Panc1 (cell line): ENCODE measurements around the gene EPHB6.

ENCODE experiments used
- POLR2AphosphoS5 ChIP-seq: IDR thresholded peaks from 2 replicates; pipeline ENCODE4 v1.6.1; 2012; ENCODE audit warnings: mild to moderate bottlenecking, low read depth, low read length, moderate library complexity
- SIN3A ChIP-seq: IDR thresholded peaks from 2 replicates; pipeline ENCODE4 v1.6.1; 2012; ENCODE audit warnings: low read depth, mild to moderate bottlenecking, low read length, moderate library complexity, borderline replicate concordance; ENCODE audit not compliant: insufficient read depth
- TF ChIP-seq, protein P1 (sequence below): fragments of 450-650 bp; IDR thresholded peaks from 2 replicates; pipeline ENCODE4 v1.5.1; 2017; ENCODE audit warnings: mild to moderate bottlenecking
- TF ChIP-seq, protein P2 (sequence below), 2 experiments: IDR thresholded peaks; 2 replicates each; pipeline ENCODE4 v1.6.1; 2011 to 2012; ENCODE audit warnings: low read depth in 2 of 2, control low read depth in 1 of 2, low read length in 1 of 2, mild to moderate bottlenecking in 1 of 2, moderate library complexity in 1 of 2; ENCODE audit not compliant: insufficient read depth in 1 of 2

DNA sequence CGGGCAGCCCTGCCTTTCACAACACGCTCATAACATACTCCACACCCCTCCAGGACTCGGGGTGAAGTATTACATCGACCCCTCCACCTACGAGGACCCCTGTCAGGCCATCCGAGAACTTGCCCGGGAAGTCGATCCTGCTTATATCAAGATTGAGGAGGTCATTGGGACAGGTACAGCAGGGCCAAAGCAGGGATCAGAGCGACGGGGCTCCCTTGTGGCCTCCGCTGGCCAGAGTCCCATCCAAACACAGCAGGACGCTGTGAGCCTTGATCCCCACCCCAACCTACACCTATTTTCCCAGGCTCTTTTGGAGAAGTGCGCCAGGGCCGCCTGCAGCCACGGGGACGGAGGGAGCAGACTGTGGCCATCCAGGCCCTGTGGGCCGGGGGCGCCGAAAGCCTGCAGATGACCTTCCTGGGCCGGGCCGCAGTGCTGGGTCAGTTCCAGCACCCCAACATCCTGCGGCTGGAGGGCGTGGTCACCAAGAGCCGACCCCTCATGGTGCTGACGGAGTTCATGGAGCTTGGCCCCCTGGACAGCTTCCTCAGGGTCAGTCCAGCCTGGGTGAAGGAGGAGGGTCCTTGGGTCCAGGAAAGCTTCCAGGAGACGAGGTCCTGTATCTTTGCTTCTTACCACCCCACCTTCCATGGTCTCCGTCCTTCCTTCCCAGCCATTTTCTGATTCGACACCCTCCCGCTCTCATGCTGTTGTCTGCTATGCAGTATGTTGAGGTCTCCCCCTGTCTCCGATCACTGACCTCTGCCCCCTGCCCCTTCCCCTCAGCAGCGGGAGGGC, 13.5 kb downstream of the EPHB6 start:
- TF ChIP-seq POLR2AphosphoS5 (no peak), SIN3A (no peak)
- TF ChIP-seq, protein P1, sequence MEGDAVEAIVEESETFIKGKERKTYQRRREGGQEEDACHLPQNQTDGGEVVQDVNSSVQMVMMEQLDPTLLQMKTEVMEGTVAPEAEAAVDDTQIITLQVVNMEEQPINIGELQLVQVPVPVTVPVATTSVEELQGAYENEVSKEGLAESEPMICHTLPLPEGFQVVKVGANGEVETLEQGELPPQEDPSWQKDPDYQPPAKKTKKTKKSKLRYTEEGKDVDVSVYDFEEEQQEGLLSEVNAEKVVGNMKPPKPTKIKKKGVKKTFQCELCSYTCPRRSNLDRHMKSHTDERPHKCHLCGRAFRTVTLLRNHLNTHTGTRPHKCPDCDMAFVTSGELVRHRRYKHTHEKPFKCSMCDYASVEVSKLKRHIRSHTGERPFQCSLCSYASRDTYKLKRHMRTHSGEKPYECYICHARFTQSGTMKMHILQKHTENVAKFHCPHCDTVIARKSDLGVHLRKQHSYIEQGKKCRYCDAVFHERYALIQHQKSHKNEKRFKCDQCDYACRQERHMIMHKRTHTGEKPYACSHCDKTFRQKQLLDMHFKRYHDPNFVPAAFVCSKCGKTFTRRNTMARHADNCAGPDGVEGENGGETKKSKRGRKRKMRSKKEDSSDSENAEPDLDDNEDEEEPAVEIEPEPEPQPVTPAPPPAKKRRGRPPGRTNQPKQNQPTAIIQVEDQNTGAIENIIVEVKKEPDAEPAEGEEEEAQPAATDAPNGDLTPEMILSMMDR = 0 out of 2 replicates have a peak, but pooled peaks have one; percentile 25
- TF ChIP-seq, protein P2, sequence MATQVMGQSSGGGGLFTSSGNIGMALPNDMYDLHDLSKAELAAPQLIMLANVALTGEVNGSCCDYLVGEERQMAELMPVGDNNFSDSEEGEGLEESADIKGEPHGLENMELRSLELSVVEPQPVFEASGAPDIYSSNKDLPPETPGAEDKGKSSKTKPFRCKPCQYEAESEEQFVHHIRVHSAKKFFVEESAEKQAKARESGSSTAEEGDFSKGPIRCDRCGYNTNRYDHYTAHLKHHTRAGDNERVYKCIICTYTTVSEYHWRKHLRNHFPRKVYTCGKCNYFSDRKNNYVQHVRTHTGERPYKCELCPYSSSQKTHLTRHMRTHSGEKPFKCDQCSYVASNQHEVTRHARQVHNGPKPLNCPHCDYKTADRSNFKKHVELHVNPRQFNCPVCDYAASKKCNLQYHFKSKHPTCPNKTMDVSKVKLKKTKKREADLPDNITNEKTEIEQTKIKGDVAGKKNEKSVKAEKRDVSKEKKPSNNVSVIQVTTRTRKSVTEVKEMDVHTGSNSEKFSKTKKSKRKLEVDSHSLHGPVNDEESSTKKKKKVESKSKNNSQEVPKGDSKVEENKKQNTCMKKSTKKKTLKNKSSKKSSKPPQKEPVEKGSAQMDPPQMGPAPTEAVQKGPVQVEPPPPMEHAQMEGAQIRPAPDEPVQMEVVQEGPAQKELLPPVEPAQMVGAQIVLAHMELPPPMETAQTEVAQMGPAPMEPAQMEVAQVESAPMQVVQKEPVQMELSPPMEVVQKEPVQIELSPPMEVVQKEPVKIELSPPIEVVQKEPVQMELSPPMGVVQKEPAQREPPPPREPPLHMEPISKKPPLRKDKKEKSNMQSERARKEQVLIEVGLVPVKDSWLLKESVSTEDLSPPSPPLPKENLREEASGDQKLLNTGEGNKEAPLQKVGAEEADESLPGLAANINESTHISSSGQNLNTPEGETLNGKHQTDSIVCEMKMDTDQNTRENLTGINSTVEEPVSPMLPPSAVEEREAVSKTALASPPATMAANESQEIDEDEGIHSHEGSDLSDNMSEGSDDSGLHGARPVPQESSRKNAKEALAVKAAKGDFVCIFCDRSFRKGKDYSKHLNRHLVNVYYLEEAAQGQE (IDR thresholded peaks at IDR 0.05; ENCODE audit: insufficient read depth in 1 of 2, low read depth in 2 of 2, low read length in 1 of 2) = no peak
